Mucosa of descending colon (tissue), 3 donors: ENCODE measurements around the gene SYNGAP1. TPM values are rescaled to one million over a fixed set of nuclear protein-coding genes. Genes with fewer than 3 reads are reported as not detected.

Source experiments
- ATAC-seq: fragments of 200-7000 bp; cut with Tn5 transposase; one replicate; pipeline ENCODE4 v1.9.1; 2020; ENCODE audit warnings: mild to moderate bottlenecking, moderate library complexity
- DNase-seq, 3 donors: peaks; one replicate each; pipeline ENCODE4 v3.0.0-alpha.2; 2020
- H3K36me3 ChIP-seq: fragments of 200-600 bp; one replicate; pipeline ENCODE4 v1.8.0; 2021; ENCODE audit warnings: low read depth, mild to moderate bottlenecking
- H3K4me1 ChIP-seq: fragments of 200-600 bp; one replicate; pipeline ENCODE4 v1.8.0; 2021; ENCODE audit warnings: low read depth, mild to moderate bottlenecking
- H3K4me3 ChIP-seq: fragments of 200-600 bp; one replicate; pipeline ENCODE4 v1.8.0; 2021; ENCODE audit warnings: mild to moderate bottlenecking
- H3K9me3 ChIP-seq: fragments of 200-600 bp; one replicate; pipeline ENCODE4 v1.8.0; 2021; ENCODE audit warnings: mild to moderate bottlenecking
- CTCF ChIP-seq: fragments of 200-600 bp; IDR thresholded peaks from one replicate; pipeline ENCODE4 v1.8.0; 2022; ENCODE audit warnings: antibody characterized with exemption, mild to moderate bottlenecking
- intact Hi-C, 2 donors: fragments of 100-400 bp; cut with DNase I in 1 of 2; cut with micrococcal nuclease in 1 of 2; formaldehyde crosslinking; loops; one replicate each; pipeline versions ENCODE4 v1.11.0 to v1.11.1; 2022; cut with DNase I, micrococcal nuclease
- total RNA-seq, 3 donors: library from RNA; stranded (reverse); fragmentation: NEBNext Ultra II Directional in 2 of 3; extraction: Animal tissue kit (Norgen Biotek cat#: 25700) in 2 of 3; gene quantifications; one replicate each; pipeline versions ENCODE4 v1.2.1 to v1.2.4, GENCODE V29; 2021 to 2023
- donor health status: DM: no; HTN: no; CAD: no; lungs with moderate emphysema.
- donor health status: DM: no; HTN: no; CAD: no.
- donor health status: DM: no; HTN: yes; CAD: no.

SYNGAP1 gene
- total RNA-seq, 3 donors from 2014 or later, result 8.1 to 39.8 (median 8.8) TPM

DNA sequence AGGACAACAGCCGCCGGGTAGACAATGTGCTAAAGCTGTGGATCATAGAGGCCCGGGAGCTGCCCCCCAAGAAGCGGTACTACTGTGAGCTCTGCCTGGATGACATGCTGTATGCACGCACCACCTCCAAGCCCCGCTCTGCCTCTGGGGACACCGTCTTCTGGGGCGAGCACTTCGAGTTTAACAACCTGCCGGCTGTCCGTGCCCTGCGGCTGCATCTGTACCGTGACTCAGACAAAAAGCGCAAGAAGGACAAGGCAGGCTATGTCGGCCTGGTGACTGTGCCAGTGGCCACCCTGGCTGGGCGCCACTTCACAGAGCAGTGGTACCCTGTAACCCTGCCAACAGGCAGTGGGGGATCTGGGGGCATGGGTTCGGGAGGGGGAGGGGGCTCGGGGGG lies 17.8 kb downstream of the SYNGAP1 start:
- H3K36me3 ChIP-seq, result no peaks in the 10 kb centered on the region
- no peak overlapping the region for H3K4me3 ChIP-seq
- H3K9me3 ChIP-seq, result no peaks in the 10 kb centered on the region
- no peaks in the 10 kb centered on the region for H3K4me1 ChIP-seq
- intact Hi-C loops, result no loop called here
- ATAC-seq, result no peak
- DNase-seq, result no peak
- no peak for TF ChIP-seq CTCF

- Histone ChIP-seq H3K4me1 (no peaks in the 10 kb centered on the region), H3K36me3 (no peaks in the 10 kb centered on the region), H3K4me3 (no peak overlapping the region), H3K9me3 (no peaks in the 10 kb centered on the region)
- ATAC-seq (no peak), DNase-seq (no peak)
- no peak for TF ChIP-seq CTCF
- intact Hi-C loops, result no loop called here
Observed at GRCh38 chr6:33438978-33439594, 19.2 kb downstream of the SYNGAP1 start.

DNA sequence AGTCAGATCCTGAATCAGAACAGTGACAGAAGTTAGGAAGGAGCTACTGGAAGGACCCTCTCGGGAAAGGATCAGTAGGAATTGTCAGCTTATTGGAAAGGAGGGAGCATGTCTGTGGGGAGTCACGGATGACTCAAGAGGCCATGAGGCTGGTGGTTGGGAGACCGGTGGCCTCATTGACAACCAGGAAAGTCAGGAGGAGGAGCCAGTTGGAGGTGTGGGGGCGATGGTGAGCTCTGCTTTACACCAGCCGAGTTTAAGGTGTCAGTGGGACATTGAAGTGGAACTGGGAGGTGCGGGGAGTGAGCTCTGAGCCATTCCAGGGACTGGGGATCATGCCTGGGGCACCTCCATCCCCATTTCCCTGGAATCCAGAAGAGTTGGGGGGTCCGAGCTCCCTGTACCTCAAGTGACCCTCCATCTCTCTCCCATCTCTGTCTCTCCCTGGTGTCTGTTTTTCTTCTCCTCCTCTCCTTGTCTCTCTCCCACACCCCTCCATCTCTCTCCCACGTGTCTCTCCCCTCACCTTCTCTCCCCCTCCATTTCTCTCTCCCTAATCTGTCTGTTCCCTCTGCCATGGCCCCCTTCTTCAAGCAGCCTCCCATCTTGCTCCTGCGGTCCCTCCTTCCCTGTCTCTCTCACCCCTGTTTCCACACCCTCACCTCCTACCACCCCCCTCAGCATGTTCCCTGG lies 20.2 kb downstream of the SYNGAP1 start:
- Histone ChIP-seq H3K4me3 (no peak overlapping the region), H3K36me3 (no peaks in the 10 kb centered on the region), H3K9me3 (no peaks in the 10 kb centered on the region), H3K4me1 (no peaks in the 10 kb centered on the region)
- no peak for TF ChIP-seq CTCF
- no peak for DNase-seq
- intact Hi-C loops, result no loop called here
- ATAC-seq, result no peak

DNA sequence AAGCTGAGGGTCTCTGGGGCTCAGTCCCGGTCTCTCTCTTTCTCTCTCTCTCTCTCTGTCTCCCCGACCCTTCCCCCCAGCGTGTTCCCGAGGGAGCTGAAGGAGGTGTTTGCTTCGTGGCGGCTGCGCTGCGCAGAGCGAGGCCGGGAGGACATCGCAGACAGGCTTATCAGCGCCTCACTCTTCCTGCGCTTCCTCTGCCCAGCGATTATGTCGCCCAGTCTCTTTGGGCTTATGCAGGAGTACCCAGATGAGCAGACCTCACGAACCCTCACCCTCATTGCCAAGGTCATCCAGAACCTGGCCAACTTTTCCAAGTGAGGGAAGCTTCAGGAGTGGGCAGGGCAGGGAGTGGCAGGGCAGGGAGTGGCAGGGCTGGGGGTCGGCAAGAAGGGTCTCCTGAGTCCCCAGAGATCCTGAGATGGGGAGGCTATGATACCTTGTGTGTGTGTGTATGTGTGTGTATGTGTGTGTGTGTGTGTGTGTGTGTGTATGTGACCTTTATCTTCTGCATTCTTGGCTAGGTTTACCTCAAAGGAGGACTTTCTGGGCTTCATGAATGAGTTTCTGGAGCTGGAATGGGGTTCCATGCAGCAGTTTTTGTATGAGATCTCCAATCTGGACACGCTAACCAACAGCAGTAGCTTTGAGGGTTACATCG lies 20.9 kb downstream of the SYNGAP1 start:
- ATAC-seq, result no peak
- TF ChIP-seq CTCF, result no peak
- no peaks in the 10 kb centered on the region for H3K4me1 ChIP-seq
- H3K4me3 ChIP-seq, result no peak overlapping the region
- DNase-seq, result no peak
- intact Hi-C loops, result no loop called here
- H3K9me3 ChIP-seq, result no peaks in the 10 kb centered on the region
- H3K36me3 ChIP-seq, result no peaks in the 10 kb centered on the region

- no peak for TF ChIP-seq CTCF
- Histone ChIP-seq H3K36me3 (no peaks in the 10 kb centered on the region), H3K4me1 (no peaks in the 10 kb centered on the region), H3K4me3 (no peak overlapping the region), H3K9me3 (no peaks in the 10 kb centered on the region)
- ATAC-seq, result no peak
- intact Hi-C loops, result no loop called here
- no peak for DNase-seq
Observed at GRCh38 chr6:33441457-33441856, 21.6 kb downstream of the SYNGAP1 start.
